ENCODE data around the gene PLCL1. TPM values are rescaled to one million over a fixed set of nuclear protein-coding genes. Genes with fewer than 3 reads are reported as not detected.

PLCL1 gene
- total RNA-seq, 1 experiment from 2014 or later = 0.07 TPM

- H3K4me3 Mint-ChIP-seq = no peak overlapping the region
- H3K9me3 Mint-ChIP-seq = peaks cover 6% of the 10 kb centered on the region; the same call in 1 of the 2 replicates
- H3K27ac Mint-ChIP-seq = no peak overlapping the region
- H3K36me3 Mint-ChIP-seq = no peaks in the 10 kb centered on the region
- CTCF ChIA-PET = no interaction called here
- H3K4me1 Mint-ChIP-seq = no peaks in the 10 kb centered on the region
- no peaks in the 10 kb centered on the region for H3K27me3 Mint-ChIP-seq (ENCODE audit: low read depth)
- TF ChIP-seq ZNF671 (CRISPR knock-in tag; IDR thresholded peaks at IDR 0.05) (no peak), KAT7 (CRISPR knock-in tag; IDR thresholded peaks at IDR 0.05; ENCODE audit: borderline replicate concordance) (no peak), CTCF (IDR thresholded peaks at IDR 0.05) (no peak), SMAD4 (CRISPR knock-in tag; IDR thresholded peaks at IDR 0.05) (no peak), ZBTB21 (CRISPR knock-in tag; IDR thresholded peaks at IDR 0.05; ENCODE audit: borderline replicate concordance) (no peak), EMX1 (CRISPR knock-in tag; IDR thresholded peaks at IDR 0.05) (no peak), ZNF423 (CRISPR knock-in tag; IDR thresholded peaks at IDR 0.05) (no peak), CREB1 (CRISPR knock-in tag; IDR thresholded peaks at IDR 0.05) (no peak), ATF2 (CRISPR knock-in tag; IDR thresholded peaks at IDR 0.05; ENCODE audit: borderline replicate concordance, low read depth) (no peak)
- POLR2A ChIA-PET = no interaction called here
- DNase-seq (ENCODE audit: low spot score) = no peak
- ATAC-seq = no peak
Measured at GRCh38 chr2:197835293-197835692, 30.9 kb downstream of the PLCL1 start.

- Mint-ChIP-seq H3K9me3 (no peaks in the 10 kb centered on the region), H3K36me3 (no peaks in the 10 kb centered on the region), H3K27me3 (ENCODE audit: low read depth) (no peaks in the 10 kb centered on the region), H3K4me3 (no peak overlapping the region), H3K27ac (no peak overlapping the region), H3K4me1 (no peaks in the 10 kb centered on the region)
- ATAC-seq = no peak
- no peak for DNase-seq (ENCODE audit: low spot score)
- ChIA-PET CTCF (interaction anchor here (2.0 kb wide), 1 partner anchor 25 kb away, joined by 7 read pairs; no protein-coding TSS in a partner anchor), POLR2A (no interaction called here)
- TF ChIP-seq NR1H2 (CRISPR knock-in tag; IDR thresholded peaks at IDR 0.05) (no peak), GABPB1 (CRISPR knock-in tag; IDR thresholded peaks at IDR 0.05) (no peak), STAT6 (CRISPR knock-in tag; conservative IDR thresholded peaks at IDR 0.05; ENCODE audit: low read depth) (no peak), ZNF263 (CRISPR knock-in tag; IDR thresholded peaks at IDR 0.05; ENCODE audit: low read depth) (no peak), FOXP1 (CRISPR knock-in tag; IDR thresholded peaks at IDR 0.05; ENCODE audit: borderline replicate concordance) (no peak)
Measured at GRCh38 chr2:197838036-197838435, 33.6 kb downstream of the PLCL1 start.

- Mint-ChIP-seq H3K9me3 (no peaks in the 10 kb centered on the region), H3K36me3 (no peaks in the 10 kb centered on the region), H3K4me3 (no peak overlapping the region), H3K4me1 (no peaks in the 10 kb centered on the region), H3K27me3 (ENCODE audit: low read depth) (no peaks in the 10 kb centered on the region), H3K27ac (no peak overlapping the region)
- ATAC-seq (no peak), DNase-seq (ENCODE audit: low spot score) (no peak)
- ChIA-PET CTCF (interaction anchor here (2.0 kb wide), 1 partner anchor 25 kb away, joined by 7 read pairs; no protein-coding TSS in a partner anchor), POLR2A (no interaction called here)
- no peak for TF ChIP-seq FOXJ3 (CRISPR knock-in tag; IDR thresholded peaks at IDR 0.05; ENCODE audit: borderline replicate concordance)
- no peak for TF ChIP-seq CREM (CRISPR knock-in tag; IDR thresholded peaks at IDR 0.05)
- no peak for TF ChIP-seq PREB (CRISPR knock-in tag; IDR thresholded peaks at IDR 0.05; ENCODE audit: borderline replicate concordance)
- no peak for TF ChIP-seq GRHL2 (CRISPR knock-in tag; IDR thresholded peaks at IDR 0.05; ENCODE audit: insufficient replicate concordance, severe bottlenecking)
- no peak for TF ChIP-seq ATF1 (CRISPR knock-in tag; IDR thresholded peaks at IDR 0.05)
- no peak for TF ChIP-seq ELF4 (CRISPR knock-in tag; IDR thresholded peaks at IDR 0.05; ENCODE audit: low read depth)
- TF ChIP-seq NFATC4 (CRISPR knock-in tag; IDR thresholded peaks at IDR 0.05) = no peak
Measured at GRCh38 chr2:197838579-197838978, 34.2 kb downstream of the PLCL1 start.

Data from WTC11 (cell line).